ENCODE measurements around the gene POMP. TPM values are rescaled to one million over a fixed set of nuclear protein-coding genes. Genes with fewer than 3 reads are reported as not detected.

The POMP gene
- total RNA-seq, 4 donors from 2014 or later, result 42.7 to 83.3 (median 55.4) TPM

GRCh38 chr13:28714651-28715050, 55.7 kb downstream of the POMP start:
- peaks cover 0 to 17% (median 10%) of the 10 kb centered on the region in 4 donors for H3K36me3 ChIP-seq
- H3K27me3 ChIP-seq, result no peaks in the 10 kb centered on the region
- H3K27ac ChIP-seq (replicated peaks in 1 of 4), result no peak overlapping the region
- H3K4me1 ChIP-seq, result peaks cover 16 to 33% (median 25%) of the 10 kb centered on the region in 4 donors
- intact Hi-C loops (cut with DNase I), result no loop called here
- TF ChIP-seq CTCF (IDR thresholded peaks at IDR 0.05) (no peak), EP300 (IDR thresholded peaks at IDR 0.05) (no peak), POLR2A (IDR thresholded peaks at IDR 0.05; ENCODE audit: low read depth) (no peak), POLR2AphosphoS5 (IDR thresholded peaks at IDR 0.05) (no peak)
- no peak for DNase-seq (ENCODE audit: extremely low spot score)
- WGBS, result 93% methylated on average over 1 of the region's 1 CpG
- H3K9me3 ChIP-seq, result no peaks in the 10 kb centered on the region
- H3K4me3 ChIP-seq, result no peak overlapping the region

GRCh38 chr13:28716511-28716910, 57.6 kb downstream of the POMP start:
- peak; percentile 29 to 31 for TF ChIP-seq POLR2AphosphoS5 (IDR thresholded peaks at IDR 0.05)
- TF ChIP-seq EP300 (IDR thresholded peaks at IDR 0.05), result no peak

GRCh38 chr13:28717170-28717569, 58.2 kb downstream of the POMP start:
- Histone ChIP-seq H3K27me3 (no peaks in the 10 kb centered on the region), H3K36me3 (peaks cover 0 to 5% (median 0%) of the 10 kb centered on the region in 4 donors), H3K27ac (replicated peaks in 1 of 4) (peak overlapping the region in 3 of 4 donors; percentile 32 to 96 (median 93)), H3K4me3 (no peak overlapping the region), H3K9me3 (no peaks in the 10 kb centered on the region), H3K4me1 (peaks cover 18 to 34% (median 26%) of the 10 kb centered on the region in 4 donors)
- TF ChIP-seq CTCF (IDR thresholded peaks at IDR 0.05) (no peak), EP300 (IDR thresholded peaks at IDR 0.05) (no peak), POLR2AphosphoS5 (IDR thresholded peaks at IDR 0.05) (no peak), POLR2A (IDR thresholded peaks at IDR 0.05; ENCODE audit: low read depth) (no peak)
- no peak for DNase-seq (ENCODE audit: extremely low spot score)
- WGBS, result 81% methylated on average over 3 of the region's 3 CpGs
- intact Hi-C loops (cut with DNase I), result no loop called here

More at GRCh38 chr13:28716511-28716910, 57.6 kb downstream of the POMP start:
- no peak for DNase-seq (ENCODE audit: extremely low spot score)
- Histone ChIP-seq H3K36me3 (peaks cover 0 to 5% (median 0%) of the 10 kb centered on the region in 4 donors), H3K9me3 (no peaks in the 10 kb centered on the region), H3K27me3 (no peaks in the 10 kb centered on the region), H3K27ac (replicated peaks in 1 of 4) (peak overlapping the region in 3 of 4 donors; percentile 3 to 93 (median 32)), H3K4me3 (no peak overlapping the region), H3K4me1 (peaks cover 18 to 34% (median 26%) of the 10 kb centered on the region in 4 donors)
- intact Hi-C loops (cut with DNase I), result no loop called here
- WGBS, result 44% methylated on average over 8 of the region's 8 CpGs

- H3K27ac ChIP-seq (replicated peaks in 1 of 4), result peak overlapping the region; percentile 87 to 96 (median 93)
- 5% methylated on average over 10 of the region's 10 CpGs for WGBS
- H3K27me3 ChIP-seq, result no peaks in the 10 kb centered on the region
- H3K4me3 ChIP-seq, result peak overlapping the region; percentile 64 to 77 (median 69)
- H3K36me3 ChIP-seq, result peaks cover 0 to 1% (median 0%) of the 10 kb centered on the region in 4 donors
- no peak for DNase-seq (ENCODE audit: extremely low spot score)
- no peak for TF ChIP-seq EP300 (IDR thresholded peaks at IDR 0.05)
- no peak for TF ChIP-seq CTCF (IDR thresholded peaks at IDR 0.05)
- no peak for TF ChIP-seq POLR2AphosphoS5 (IDR thresholded peaks at IDR 0.05)
- no peak for TF ChIP-seq POLR2A (IDR thresholded peaks at IDR 0.05; ENCODE audit: low read depth)
- no peaks in the 10 kb centered on the region for H3K9me3 ChIP-seq
- peaks cover 18 to 34% (median 26%) of the 10 kb centered on the region in 4 donors for H3K4me1 ChIP-seq
- intact Hi-C loops (cut with DNase I), result loop anchor here (2.0 kb wide), 1 partner anchor 59 kb away; the partner anchor contains the start of gene POMP
Measured at GRCh38 chr13:28718196-28718542, 59.2 kb downstream of the POMP start.

GRCh38 chr13:28718543-28719226, 59.8 kb downstream of the POMP start, which contains the start of gene SLC46A3:
TSS of gene SLC46A3 (minus strand) at chr13:28718970. CDS start at chr13:28717998, 972 bp downstream.
- H3K4me1 ChIP-seq, result peaks cover 18 to 34% (median 26%) of the 10 kb centered on the region in 4 donors
- no peaks in the 10 kb centered on the region for H3K36me3 ChIP-seq
- H3K4me3 ChIP-seq, result peak within 1 kb of the TSS; percentile 64 to 77 (median 69)
- DNase-seq (ENCODE audit: extremely low spot score), result peak; percentile 99
- intact Hi-C loops (cut with DNase I), result loop anchor here (2.0 kb wide), 1 partner anchor 60 kb away; the partner anchor contains the start of gene POMP
- no peaks in the 10 kb centered on the region for H3K9me3 ChIP-seq
- no peaks in the 10 kb centered on the region for H3K27me3 ChIP-seq
- WGBS, result 13% methylated on average over 3 of the region's 78 CpGs
- TF ChIP-seq EP300 (IDR thresholded peaks at IDR 0.05), result no peak
- TF ChIP-seq CTCF (IDR thresholded peaks at IDR 0.05), result peak in 2 of 3 experiments; percentile 17 to 23
- TF ChIP-seq POLR2A (IDR thresholded peaks at IDR 0.05; ENCODE audit: low read depth), result peak; percentile 42
- TF ChIP-seq POLR2AphosphoS5 (IDR thresholded peaks at IDR 0.05), result peak; percentile 86 to 91
- H3K27ac ChIP-seq (replicated peaks in 1 of 4), result peak within 1 kb of the TSS; percentile 87 to 96 (median 93)
